ENCODE results near the gene HEPACAM2. TPM values are rescaled to one million over a fixed set of nuclear protein-coding genes. Genes with fewer than 3 reads are reported as not detected.

HEPACAM2 gene
- total and polyA plus RNA-seq, 7 donors, result 0.01 TPM; not detected in 6

DNA sequence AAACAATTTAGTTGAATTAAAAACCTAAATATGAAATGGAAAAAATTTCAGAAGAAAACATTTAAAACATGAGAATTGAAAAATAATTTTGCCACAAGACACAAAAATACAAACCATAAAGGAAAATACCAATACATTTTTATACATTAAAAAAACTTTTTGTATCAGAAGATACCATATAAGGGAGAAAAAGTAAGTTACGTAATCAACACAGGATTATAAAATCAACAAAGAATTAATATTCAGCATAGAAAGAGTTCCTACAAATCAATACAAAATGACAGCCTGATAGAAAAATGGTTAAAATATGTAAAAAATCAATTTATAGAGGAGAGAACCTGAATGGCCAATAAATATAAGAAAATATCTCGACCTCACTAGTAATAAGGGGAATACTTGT, 61.5 kb downstream of the HEPACAM2 start:
- WGBS, 3 donors, result 63 to 89% (median 84%) methylated on average over 2 of the region's 2 CpGs
- DNase-seq, result no peak
- intact Hi-C loops (cut with DNase I), result no loop called here
- H3K27ac ChIP-seq, result no peak overlapping the region
- H3K9me3 ChIP-seq, result no peaks in the 10 kb centered on the region
- no peak for ATAC-seq
- no peak for TF ChIP-seq CTCF (IDR thresholded peaks at IDR 0.05)
- H3K27me3 ChIP-seq (ENCODE audit: insufficient read depth in 3 of 3, low read length in 2 of 3), result no peaks in the 10 kb centered on the region
- H3K36me3 ChIP-seq (ENCODE audit: insufficient read depth in 1 of 2, low read depth in 1 of 2), result no peaks in the 10 kb centered on the region
- H3K4me3 ChIP-seq, result no peak overlapping the region
- H3K4me1 ChIP-seq, result no peaks in the 10 kb centered on the region

GRCh38 chr7:93161181-93161762, 65.0 kb downstream of the HEPACAM2 start:
- Histone ChIP-seq H3K4me1 (no peaks in the 10 kb centered on the region), H3K36me3 (ENCODE audit: insufficient read depth in 1 of 2, low read depth in 1 of 2) (no peaks in the 10 kb centered on the region), H3K9me3 (no peaks in the 10 kb centered on the region), H3K27ac (no peak overlapping the region), H3K27me3 (ENCODE audit: insufficient read depth in 3 of 3, low read length in 2 of 3) (no peaks in the 10 kb centered on the region), H3K4me3 (no peak overlapping the region)
- no peak for TF ChIP-seq CTCF (IDR thresholded peaks at IDR 0.05)
- DNase-seq, result no peak
- no peak for ATAC-seq
- WGBS, 3 donors, result 66 to 86% (median 78%) methylated on average over 3 of the region's 3 CpGs
- intact Hi-C loops (cut with DNase I), result no loop called here

DNA sequence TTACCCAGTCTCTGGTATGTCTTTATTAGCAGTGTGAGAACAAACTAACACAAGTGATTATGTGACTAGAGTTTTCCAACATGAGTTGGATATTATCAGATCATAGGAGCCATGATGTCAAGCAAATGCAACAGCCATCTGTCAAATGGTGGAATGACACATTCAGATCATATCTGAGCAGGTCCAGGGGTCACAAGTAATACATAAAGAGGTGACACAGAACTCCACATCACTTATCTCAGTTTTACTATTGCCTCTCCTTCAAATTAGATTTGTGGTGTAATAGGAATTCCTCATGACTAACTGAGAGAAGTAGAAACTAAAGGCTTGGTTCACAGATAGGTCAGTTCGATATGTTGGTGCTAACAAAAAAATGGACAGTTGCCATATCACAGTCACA, 65.9 kb downstream of the HEPACAM2 start:
- intact Hi-C loops (cut with DNase I), result no loop called here
- no peak overlapping the region for H3K4me3 ChIP-seq
- TF ChIP-seq CTCF (IDR thresholded peaks at IDR 0.05), result no peak
- DNase-seq (no peak), ATAC-seq (no peak)
- H3K27me3 ChIP-seq (ENCODE audit: insufficient read depth in 3 of 3, low read length in 2 of 3), result no peaks in the 10 kb centered on the region
- no peaks in the 10 kb centered on the region for H3K36me3 ChIP-seq (ENCODE audit: insufficient read depth in 1 of 2, low read depth in 1 of 2)
- no peak overlapping the region for H3K27ac ChIP-seq
- no peaks in the 10 kb centered on the region for H3K4me1 ChIP-seq
- H3K9me3 ChIP-seq, result no peaks in the 10 kb centered on the region
- WGBS, 3 donors, result 53 to 62% (median 62%) methylated on average over 1 of the region's 1 CpG

- no peaks in the 10 kb centered on the region for H3K9me3 ChIP-seq
- no peaks in the 10 kb centered on the region for H3K4me1 ChIP-seq
- TF ChIP-seq CTCF (IDR thresholded peaks at IDR 0.05), result no peak
- no peak overlapping the region for H3K4me3 ChIP-seq
- 65 to 67% (median 66%) methylated on average over 3 of the region's 3 CpGs for WGBS, 3 donors
- DNase-seq (no peak), ATAC-seq (no peak)
- no peaks in the 10 kb centered on the region for H3K27me3 ChIP-seq (ENCODE audit: insufficient read depth in 3 of 3, low read length in 2 of 3)
- intact Hi-C loops (cut with DNase I), result no loop called here
- no peak overlapping the region for H3K27ac ChIP-seq
- no peaks in the 10 kb centered on the region for H3K36me3 ChIP-seq (ENCODE audit: insufficient read depth in 1 of 2, low read depth in 1 of 2)
Measured at GRCh38 chr7:93159490-93159889, 66.8 kb downstream of the HEPACAM2 start.

- H3K27ac ChIP-seq, result no peak overlapping the region
- no peaks in the 10 kb centered on the region for H3K9me3 ChIP-seq
- H3K4me3 ChIP-seq, result no peak overlapping the region
- DNase-seq (no peak), ATAC-seq (no peak)
- H3K36me3 ChIP-seq (ENCODE audit: insufficient read depth in 1 of 2, low read depth in 1 of 2), result no peaks in the 10 kb centered on the region
- 37 to 59% (median 41%) methylated on average over 1 of the region's 1 CpG for WGBS, 3 donors
- no peak for TF ChIP-seq CTCF (IDR thresholded peaks at IDR 0.05)
- H3K27me3 ChIP-seq (ENCODE audit: insufficient read depth in 3 of 3, low read length in 2 of 3), result no peaks in the 10 kb centered on the region
- no peaks in the 10 kb centered on the region for H3K4me1 ChIP-seq
- intact Hi-C loops (cut with DNase I), result no loop called here
Measured at GRCh38 chr7:93156884-93157283, 69.4 kb downstream of the HEPACAM2 start.

All from psoas muscle (tissue), 8 donors.